A673 (cell line): ENCODE data around the gene GPER1.

Source experiments
- CTCF ChIP-seq: fragments of 300-800, 200-600 bp; sonication (generic); conservative IDR thresholded peaks from 2 replicates; pipeline ENCODE4 v1.5.1; 2017; ENCODE audit warnings: low read depth, mild to moderate bottlenecking, antibody characterized with exemption, low read length, moderate library complexity, mixed read lengths
- EZH2 ChIP-seq: fragments of 200-600 bp; sonication (generic); IDR thresholded peaks from 2 replicates; pipeline ENCODE4 v1.6.1; 2017; ENCODE audit warnings: borderline replicate concordance, low read depth, mild to moderate bottlenecking, mixed read lengths, antibody characterized with exemption, low read length; ENCODE audit not compliant: poor library complexity, severe bottlenecking

GRCh38 chr7:1112109-1112508 lies 24.2 kb downstream of the GPER1 start:
- no peak for TF ChIP-seq CTCF
- no peak for TF ChIP-seq EZH2
